ENCODE data around the gene KCNC1. TPM values are rescaled to one million over a fixed set of nuclear protein-coding genes. Genes with fewer than 3 reads are reported as not detected.

Gene KCNC1
- total RNA-seq, 1 donor from 2014 or later: not detected

DNA sequence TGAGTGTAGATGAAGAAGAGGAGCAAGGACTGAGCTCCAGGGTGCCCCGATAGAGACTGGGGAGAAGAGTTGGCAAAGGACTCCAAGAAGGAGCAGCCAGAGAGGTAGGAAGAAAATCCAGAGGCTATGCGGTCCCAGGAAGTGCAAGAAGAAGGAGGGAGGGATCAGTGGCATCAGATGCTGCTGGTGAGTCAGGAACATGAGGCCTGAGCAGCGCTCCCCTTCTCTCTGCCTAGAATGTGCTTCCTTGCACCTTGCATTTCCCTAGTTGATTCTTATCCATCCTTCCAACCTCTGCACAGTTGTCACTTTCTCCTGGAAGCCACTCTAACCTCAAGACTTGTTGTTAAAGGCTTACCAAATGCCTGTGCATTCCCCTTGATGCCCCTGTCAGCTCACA, 21.3 kb downstream of the KCNC1 start:
- H3K27ac Mint-ChIP-seq: no peak overlapping the region
- intact Hi-C loops (cut with micrococcal nuclease): no loop called here
- no peak overlapping the region for H3K4me3 Mint-ChIP-seq
- no peak for DNase-seq (ENCODE audit: low spot score)
- H3K4me1 Mint-ChIP-seq (ENCODE audit: low read depth): no peaks in the 10 kb centered on the region
- H3K27me3 Mint-ChIP-seq (ENCODE audit: insufficient read depth): no peaks in the 10 kb centered on the region
- H3K36me3 Mint-ChIP-seq (ENCODE audit: low read depth): no peaks in the 10 kb centered on the region
- no peaks in the 10 kb centered on the region for H3K9me3 Mint-ChIP-seq

- H3K4me1 Mint-ChIP-seq (ENCODE audit: low read depth): no peaks in the 10 kb centered on the region
- intact Hi-C loops (cut with micrococcal nuclease): loop anchor here (1.0 kb wide), 1 partner anchor 219 kb away; no protein-coding TSS in a partner anchor
- no peak overlapping the region for H3K4me3 Mint-ChIP-seq
- no peaks in the 10 kb centered on the region for H3K9me3 Mint-ChIP-seq
- H3K36me3 Mint-ChIP-seq (ENCODE audit: low read depth): no peaks in the 10 kb centered on the region
- DNase-seq (ENCODE audit: low spot score): no peak
- no peaks in the 10 kb centered on the region for H3K27me3 Mint-ChIP-seq (ENCODE audit: insufficient read depth)
- no peak overlapping the region for H3K27ac Mint-ChIP-seq
Measured at GRCh38 chr11:17760102-17761029, 25.8 kb downstream of the KCNC1 start.

DNA sequence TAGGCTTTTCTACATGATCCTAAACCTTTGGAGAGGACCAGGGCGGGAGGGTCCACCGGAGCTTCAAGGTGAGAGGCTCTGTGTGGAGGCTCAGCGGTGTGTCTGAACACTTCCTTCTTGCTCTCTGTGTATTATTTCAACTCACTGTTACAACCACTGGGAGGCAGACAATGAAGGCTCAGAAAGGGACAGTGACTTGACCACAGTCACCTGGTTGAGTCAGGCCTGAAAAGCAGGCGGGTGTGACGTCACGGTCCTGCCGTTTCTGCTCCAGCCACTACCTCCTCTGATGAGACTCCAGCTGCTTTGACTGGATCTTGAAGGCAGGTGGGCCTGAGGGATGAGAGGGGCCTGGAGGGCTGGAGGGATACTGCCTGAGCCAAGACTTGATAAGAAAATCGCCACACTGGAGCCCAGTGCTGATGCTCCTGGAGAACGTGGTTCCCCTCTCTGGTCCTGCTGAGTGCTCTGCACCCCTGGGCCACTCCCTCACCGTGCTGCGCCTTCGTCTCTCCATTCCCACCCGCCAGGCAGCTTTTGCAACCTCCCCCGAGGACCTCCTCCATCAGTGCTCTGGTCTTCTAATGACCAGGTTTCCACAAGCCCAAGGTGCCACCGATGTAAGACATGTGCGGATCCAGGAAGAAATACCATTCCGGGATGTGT, 27.9 kb downstream of the KCNC1 start:
- no peaks in the 10 kb centered on the region for H3K27me3 Mint-ChIP-seq (ENCODE audit: insufficient read depth)
- no peak for DNase-seq (ENCODE audit: low spot score)
- no peaks in the 10 kb centered on the region for H3K9me3 Mint-ChIP-seq
- intact Hi-C loops (cut with micrococcal nuclease): no loop called here
- H3K36me3 Mint-ChIP-seq (ENCODE audit: low read depth): no peaks in the 10 kb centered on the region
- no peaks in the 10 kb centered on the region for H3K4me1 Mint-ChIP-seq (ENCODE audit: low read depth)
- H3K27ac Mint-ChIP-seq: no peak overlapping the region
- H3K4me3 Mint-ChIP-seq: no peak overlapping the region

DNA sequence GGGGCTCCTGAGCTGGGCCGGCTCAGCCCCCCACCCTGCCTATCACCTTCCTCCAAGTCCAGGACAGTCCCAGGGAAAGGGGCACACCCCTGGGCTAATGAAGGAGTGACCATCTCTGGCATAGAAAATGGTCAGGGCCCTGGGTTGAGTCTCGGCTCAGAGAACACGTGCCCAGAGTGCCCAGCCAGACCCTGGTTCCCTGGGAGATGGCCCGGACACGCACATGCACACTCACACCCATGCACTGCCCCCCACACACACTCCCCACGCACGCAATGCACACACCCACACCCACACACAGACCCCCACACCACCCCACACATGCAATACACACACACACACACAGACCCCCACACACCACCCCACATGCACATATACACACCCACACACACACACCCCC, 28.7 kb downstream of the KCNC1 start:
- Mint-ChIP-seq H3K4me1 (ENCODE audit: low read depth) (no peaks in the 10 kb centered on the region), H3K36me3 (ENCODE audit: low read depth) (no peaks in the 10 kb centered on the region), H3K27me3 (ENCODE audit: insufficient read depth) (no peaks in the 10 kb centered on the region), H3K9me3 (no peaks in the 10 kb centered on the region), H3K4me3 (no peak overlapping the region), H3K27ac (no peak overlapping the region)
- intact Hi-C loops (cut with micrococcal nuclease): no loop called here
- DNase-seq (ENCODE audit: low spot score): no peak

DNA sequence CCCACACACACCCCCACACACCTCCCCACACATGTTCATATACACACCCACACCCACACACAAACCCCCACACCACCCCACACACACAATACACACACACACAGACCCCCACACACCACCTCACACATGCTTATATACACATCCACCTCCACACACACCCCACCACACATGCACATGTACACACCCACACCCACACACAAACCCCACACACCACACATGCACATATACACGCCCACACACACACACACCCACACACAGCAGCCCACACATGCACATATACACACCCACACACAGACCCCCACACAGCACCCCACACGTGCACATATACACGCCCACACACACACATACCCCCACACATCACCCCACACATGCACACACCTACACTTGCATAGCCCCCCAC, 29.1 kb downstream of the KCNC1 start:
- intact Hi-C loops (cut with micrococcal nuclease): no loop called here
- Mint-ChIP-seq H3K27me3 (ENCODE audit: insufficient read depth) (no peaks in the 10 kb centered on the region), H3K9me3 (no peaks in the 10 kb centered on the region)

DNA sequence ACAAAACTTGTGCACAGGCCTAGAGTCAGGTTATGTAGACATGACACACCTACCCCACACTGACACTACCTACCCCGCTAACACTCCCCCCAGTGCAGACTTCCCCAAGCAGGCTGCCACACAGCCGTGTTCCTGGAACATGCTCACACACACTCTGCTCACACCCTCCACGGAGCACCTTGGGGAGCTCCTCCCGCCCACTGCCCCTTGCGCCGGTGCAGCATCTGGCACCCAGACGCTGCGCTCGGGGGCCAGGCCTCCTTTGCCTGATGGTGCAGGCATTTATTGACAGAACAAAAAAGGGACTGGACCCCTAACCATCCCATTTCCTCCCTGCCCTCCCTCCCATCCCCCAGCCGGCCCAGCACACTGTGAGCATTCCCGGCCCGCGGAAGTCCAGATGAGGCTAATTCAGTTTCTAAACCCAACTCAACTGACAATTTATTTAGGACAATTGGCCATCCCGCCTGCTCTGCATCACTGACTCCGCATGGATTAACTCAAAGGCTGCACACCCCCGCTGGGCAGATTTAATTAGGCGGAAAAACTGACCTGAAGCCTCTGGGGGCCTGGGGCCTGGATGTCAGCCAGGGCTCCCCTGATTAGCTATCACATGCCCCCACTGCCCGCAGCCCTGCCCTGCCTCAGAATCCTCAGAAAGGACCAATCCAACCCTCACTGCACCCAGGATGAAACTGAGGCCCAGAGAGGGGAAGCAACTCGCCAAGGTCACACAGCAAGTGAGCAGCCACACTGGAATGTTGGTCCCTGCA, 30.1 kb downstream of the KCNC1 start:
- no peaks in the 10 kb centered on the region for H3K4me1 Mint-ChIP-seq (ENCODE audit: low read depth)
- no peak overlapping the region for H3K27ac Mint-ChIP-seq
- no peaks in the 10 kb centered on the region for H3K36me3 Mint-ChIP-seq (ENCODE audit: low read depth)
- no peak overlapping the region for H3K4me3 Mint-ChIP-seq
- intact Hi-C loops (cut with micrococcal nuclease): no loop called here
- H3K9me3 Mint-ChIP-seq: no peaks in the 10 kb centered on the region
- no peak for DNase-seq (ENCODE audit: low spot score)
- H3K27me3 Mint-ChIP-seq (ENCODE audit: insufficient read depth): no peaks in the 10 kb centered on the region

More for the DNA sequence above, 29.1 kb downstream of the KCNC1 start:
- Mint-ChIP-seq H3K4me3 (no peak overlapping the region), H3K36me3 (ENCODE audit: low read depth) (no peaks in the 10 kb centered on the region), H3K27ac (no peak overlapping the region), H3K4me1 (ENCODE audit: low read depth) (no peaks in the 10 kb centered on the region)
- no peak for DNase-seq (ENCODE audit: low spot score)

DNA sequence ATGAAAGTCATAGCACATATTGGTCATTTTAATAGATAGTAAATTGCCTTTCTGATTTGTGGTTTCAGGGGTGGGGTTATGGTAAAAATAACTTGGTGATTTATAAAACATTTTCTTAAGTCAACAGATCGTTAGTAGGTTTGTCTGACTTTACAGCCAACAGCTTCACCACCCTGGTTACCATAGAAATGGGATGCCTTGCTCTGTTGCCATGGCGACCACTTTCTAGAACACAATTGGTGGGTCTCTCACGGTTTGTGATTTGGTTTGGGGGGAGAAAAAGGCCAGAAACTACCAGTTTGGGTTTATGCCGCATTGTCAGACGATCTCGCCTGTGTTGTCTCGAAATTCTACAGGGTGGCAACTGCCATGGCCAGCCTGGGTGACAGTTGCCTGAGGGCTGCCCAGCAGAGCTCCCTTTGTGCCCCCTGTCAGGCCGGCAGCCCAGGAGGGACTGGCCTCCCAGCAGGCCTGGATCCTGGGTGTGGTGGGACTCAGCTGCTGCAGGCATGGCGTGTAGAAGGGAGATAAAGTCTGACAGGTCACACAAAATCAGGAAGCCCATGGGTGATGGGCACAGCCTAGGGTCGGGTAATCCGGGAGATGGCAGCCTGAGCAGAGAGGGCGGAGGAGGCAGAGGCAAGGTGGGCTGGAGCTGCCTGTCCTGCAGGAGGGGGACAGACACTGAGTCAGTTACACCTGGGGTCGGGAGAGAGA, 30.9 kb downstream of the KCNC1 start:
- H3K36me3 Mint-ChIP-seq (ENCODE audit: low read depth): no peaks in the 10 kb centered on the region
- H3K27ac Mint-ChIP-seq: no peak overlapping the region
- H3K4me3 Mint-ChIP-seq: no peak overlapping the region
- no peaks in the 10 kb centered on the region for H3K9me3 Mint-ChIP-seq
- intact Hi-C loops (cut with micrococcal nuclease): no loop called here
- no peaks in the 10 kb centered on the region for H3K4me1 Mint-ChIP-seq (ENCODE audit: low read depth)
- DNase-seq (ENCODE audit: low spot score): no peak
- H3K27me3 Mint-ChIP-seq (ENCODE audit: insufficient read depth): no peaks in the 10 kb centered on the region

DNA sequence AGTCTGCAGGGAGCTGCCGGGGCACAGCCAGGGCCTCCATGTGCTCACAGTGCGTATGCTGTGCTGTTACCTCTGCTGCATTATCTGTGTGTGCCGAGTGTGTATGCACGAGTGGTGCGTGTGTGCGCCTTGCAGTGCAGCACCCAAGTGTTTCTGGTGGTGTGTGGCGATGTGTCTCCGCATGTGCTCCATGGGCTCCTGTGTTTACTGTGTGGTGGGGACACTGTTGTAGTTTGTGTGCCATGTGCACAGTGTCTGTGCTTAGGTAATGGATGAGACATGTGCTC, 31.4 kb downstream of the KCNC1 start:
- no peak overlapping the region for H3K4me3 Mint-ChIP-seq
- H3K9me3 Mint-ChIP-seq: no peaks in the 10 kb centered on the region
- no peaks in the 10 kb centered on the region for H3K4me1 Mint-ChIP-seq (ENCODE audit: low read depth)
- no peak for DNase-seq (ENCODE audit: low spot score)
- H3K27ac Mint-ChIP-seq: no peak overlapping the region
- no peaks in the 10 kb centered on the region for H3K36me3 Mint-ChIP-seq (ENCODE audit: low read depth)
- H3K27me3 Mint-ChIP-seq (ENCODE audit: insufficient read depth): no peaks in the 10 kb centered on the region
- intact Hi-C loops (cut with micrococcal nuclease): no loop called here

DNA sequence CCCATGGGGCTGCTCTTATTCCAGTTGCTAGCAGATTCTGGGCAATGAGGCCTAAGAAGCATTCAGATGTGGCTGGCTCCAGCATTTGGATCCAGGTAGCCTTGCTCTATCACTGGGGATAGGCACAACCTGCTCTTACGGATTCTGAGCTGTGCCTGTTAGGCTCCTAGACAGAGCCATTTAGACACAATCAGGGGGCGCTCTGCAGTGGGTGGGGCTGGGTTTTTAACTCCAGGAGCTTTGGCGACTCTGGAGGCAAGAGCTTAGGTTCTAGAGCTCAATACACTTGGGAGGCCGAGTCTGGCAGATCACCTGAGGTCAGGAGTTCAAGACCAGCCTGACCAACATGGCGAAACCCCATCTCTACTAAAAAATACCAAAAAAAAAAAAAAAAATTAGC, 32.0 kb downstream of the KCNC1 start:
- Mint-ChIP-seq H3K9me3 (no peaks in the 10 kb centered on the region), H3K27ac (no peak overlapping the region), H3K4me1 (ENCODE audit: low read depth) (no peaks in the 10 kb centered on the region), H3K27me3 (ENCODE audit: insufficient read depth) (no peaks in the 10 kb centered on the region), H3K4me3 (no peak overlapping the region), H3K36me3 (ENCODE audit: low read depth) (no peaks in the 10 kb centered on the region)
- DNase-seq (ENCODE audit: low spot score): no peak
- intact Hi-C loops (cut with micrococcal nuclease): no loop called here

DNA sequence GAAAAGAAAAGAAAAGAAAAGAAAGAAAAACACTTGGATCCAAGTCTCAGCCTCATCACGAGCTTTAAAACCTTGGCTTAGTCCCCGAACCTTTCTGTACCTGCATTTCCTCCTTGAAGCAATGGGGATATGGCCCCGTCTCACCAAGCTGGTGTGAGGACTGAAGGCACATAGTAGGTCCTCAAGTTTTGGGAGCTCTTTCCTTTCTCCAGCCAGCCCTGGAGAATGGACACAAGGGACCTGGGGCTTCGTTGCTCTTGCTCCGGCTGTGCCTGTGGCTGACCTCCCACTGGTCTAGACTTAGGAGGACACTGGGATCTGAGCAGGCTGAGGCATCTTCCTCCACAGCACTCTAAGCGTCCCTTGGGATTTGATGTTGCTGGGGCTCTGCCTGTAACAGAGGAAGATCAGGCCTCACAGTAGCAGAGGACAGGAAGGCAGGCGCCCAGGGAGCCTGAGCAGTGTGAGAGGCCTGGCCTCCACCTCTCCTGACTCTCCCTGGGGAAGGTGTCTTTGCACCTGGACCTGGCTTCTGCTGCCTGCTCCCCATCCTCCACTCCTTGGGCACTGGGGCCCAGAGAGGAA, 32.8 kb downstream of the KCNC1 start:
- Mint-ChIP-seq H3K27me3 (ENCODE audit: insufficient read depth) (no peaks in the 10 kb centered on the region), H3K4me1 (ENCODE audit: low read depth) (no peaks in the 10 kb centered on the region), H3K4me3 (no peak overlapping the region), H3K36me3 (ENCODE audit: low read depth) (no peaks in the 10 kb centered on the region), H3K27ac (no peak overlapping the region), H3K9me3 (no peaks in the 10 kb centered on the region)
- no peak for DNase-seq (ENCODE audit: low spot score)
- intact Hi-C loops (cut with micrococcal nuclease): no loop called here

GRCh38 chr11:17767914-17768313, 33.3 kb downstream of the KCNC1 start:
- H3K4me3 Mint-ChIP-seq: no peak overlapping the region
- no peak overlapping the region for H3K27ac Mint-ChIP-seq
- intact Hi-C loops (cut with micrococcal nuclease): no loop called here
- H3K27me3 Mint-ChIP-seq (ENCODE audit: insufficient read depth): no peaks in the 10 kb centered on the region
- H3K9me3 Mint-ChIP-seq: no peaks in the 10 kb centered on the region
- no peak for DNase-seq (ENCODE audit: low spot score)
- H3K36me3 Mint-ChIP-seq (ENCODE audit: low read depth): no peaks in the 10 kb centered on the region
- no peaks in the 10 kb centered on the region for H3K4me1 Mint-ChIP-seq (ENCODE audit: low read depth)

DNA sequence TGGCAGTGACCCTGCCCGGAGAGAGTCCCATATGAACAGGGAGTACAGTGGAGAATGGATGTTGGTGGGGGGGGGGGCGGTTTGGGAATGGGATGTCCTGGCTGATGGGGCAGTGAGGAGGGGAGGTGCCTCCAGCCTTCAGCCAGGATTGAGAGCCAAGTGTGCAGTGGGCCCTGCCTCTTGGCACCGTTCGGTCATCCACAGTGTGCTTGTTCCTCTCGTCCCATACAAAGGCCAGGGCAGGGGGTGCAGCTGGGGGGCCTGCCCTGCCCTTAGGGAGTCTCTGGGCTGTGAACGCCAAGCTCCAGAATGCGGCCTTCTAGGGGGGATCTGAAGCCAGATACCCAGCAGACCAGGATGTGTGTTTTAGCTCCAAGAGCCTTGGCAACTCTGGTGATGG, 34.0 kb downstream of the KCNC1 start:
- Mint-ChIP-seq H3K4me3 (no peak overlapping the region), H3K36me3 (ENCODE audit: low read depth) (no peaks in the 10 kb centered on the region), H3K9me3 (no peaks in the 10 kb centered on the region), H3K27ac (no peak overlapping the region), H3K4me1 (ENCODE audit: low read depth) (no peaks in the 10 kb centered on the region), H3K27me3 (ENCODE audit: insufficient read depth) (no peaks in the 10 kb centered on the region)
- intact Hi-C loops (cut with micrococcal nuclease): no loop called here
- DNase-seq (ENCODE audit: low spot score): no peak
